ENCODE data around the gene PAF1. TPM values are rescaled to one million over a fixed set of nuclear protein-coding genes. Genes with fewer than 3 reads are reported as not detected.

The PAF1 gene
- total RNA-seq, 2 donors from 2014 or later = 31.9 to 41.6 TPM

DNA sequence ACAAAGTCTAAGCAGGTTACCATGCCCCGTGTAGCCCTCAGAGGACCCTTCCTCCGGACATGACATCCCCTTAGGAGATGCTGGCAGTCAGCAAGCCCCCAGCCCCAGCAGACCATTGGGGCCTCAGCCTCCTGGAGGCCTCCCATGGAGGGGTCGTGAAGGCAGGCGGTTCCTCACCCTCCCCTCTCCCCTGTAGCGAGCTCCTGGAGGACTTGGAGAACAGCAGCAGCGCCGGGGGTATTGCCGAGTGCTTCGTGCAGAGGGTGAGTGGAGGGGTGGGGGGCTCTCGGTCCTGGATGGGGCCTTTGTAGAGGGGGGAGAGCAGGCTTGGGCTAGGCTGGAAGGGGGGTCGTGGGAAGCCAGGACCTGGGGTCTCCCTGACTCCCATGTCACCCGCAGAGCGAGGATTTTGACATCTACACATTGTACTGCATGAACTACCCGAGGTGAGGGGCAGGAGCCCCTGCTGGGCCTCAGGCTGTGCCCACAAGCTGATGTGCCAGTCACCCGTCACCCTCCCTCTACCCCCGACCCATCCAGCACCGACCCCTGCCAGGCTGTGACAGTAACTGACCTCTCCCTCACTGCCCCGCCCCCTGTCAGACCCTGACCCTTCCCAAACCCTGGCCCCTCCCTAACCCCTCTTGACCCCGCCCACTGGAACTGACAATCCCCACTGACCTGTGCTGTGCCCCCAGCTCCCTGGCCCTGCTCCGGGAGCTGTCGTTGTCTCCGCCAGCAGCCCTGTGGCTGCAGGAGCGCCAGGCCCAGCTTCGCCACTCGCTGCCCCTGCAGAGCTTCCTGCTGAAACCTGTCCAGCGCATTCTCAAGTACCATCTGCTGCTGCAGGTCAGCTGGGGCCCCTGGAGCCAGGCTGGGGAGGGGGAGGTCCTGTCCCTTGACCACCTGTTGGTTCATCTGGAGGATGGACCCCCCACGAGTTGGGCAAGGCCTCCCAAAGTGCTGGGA, 25.5 kb upstream of the PAF1 start:
- DNase-seq = no peak
- Histone ChIP-seq H3K36me3 (no peaks in the 10 kb centered on the region), H3K27ac (no peak overlapping the region), H3K27me3 (peaks cover 15% of the 10 kb centered on the region), H3K4me3 (no peak overlapping the region), H3K9me3 (no peaks in the 10 kb centered on the region), H3K4me1 (peaks cover 2% of the 10 kb centered on the region), H3K9ac (ENCODE audit: low read depth in 2 of 2, low read length in 2 of 2) (no peak overlapping the region)
- intact Hi-C loops (cut with DNase I) = no loop called here
- TF ChIP-seq, protein P1, sequence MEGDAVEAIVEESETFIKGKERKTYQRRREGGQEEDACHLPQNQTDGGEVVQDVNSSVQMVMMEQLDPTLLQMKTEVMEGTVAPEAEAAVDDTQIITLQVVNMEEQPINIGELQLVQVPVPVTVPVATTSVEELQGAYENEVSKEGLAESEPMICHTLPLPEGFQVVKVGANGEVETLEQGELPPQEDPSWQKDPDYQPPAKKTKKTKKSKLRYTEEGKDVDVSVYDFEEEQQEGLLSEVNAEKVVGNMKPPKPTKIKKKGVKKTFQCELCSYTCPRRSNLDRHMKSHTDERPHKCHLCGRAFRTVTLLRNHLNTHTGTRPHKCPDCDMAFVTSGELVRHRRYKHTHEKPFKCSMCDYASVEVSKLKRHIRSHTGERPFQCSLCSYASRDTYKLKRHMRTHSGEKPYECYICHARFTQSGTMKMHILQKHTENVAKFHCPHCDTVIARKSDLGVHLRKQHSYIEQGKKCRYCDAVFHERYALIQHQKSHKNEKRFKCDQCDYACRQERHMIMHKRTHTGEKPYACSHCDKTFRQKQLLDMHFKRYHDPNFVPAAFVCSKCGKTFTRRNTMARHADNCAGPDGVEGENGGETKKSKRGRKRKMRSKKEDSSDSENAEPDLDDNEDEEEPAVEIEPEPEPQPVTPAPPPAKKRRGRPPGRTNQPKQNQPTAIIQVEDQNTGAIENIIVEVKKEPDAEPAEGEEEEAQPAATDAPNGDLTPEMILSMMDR (IDR thresholded peaks at IDR 0.05) = no peak

DNA sequence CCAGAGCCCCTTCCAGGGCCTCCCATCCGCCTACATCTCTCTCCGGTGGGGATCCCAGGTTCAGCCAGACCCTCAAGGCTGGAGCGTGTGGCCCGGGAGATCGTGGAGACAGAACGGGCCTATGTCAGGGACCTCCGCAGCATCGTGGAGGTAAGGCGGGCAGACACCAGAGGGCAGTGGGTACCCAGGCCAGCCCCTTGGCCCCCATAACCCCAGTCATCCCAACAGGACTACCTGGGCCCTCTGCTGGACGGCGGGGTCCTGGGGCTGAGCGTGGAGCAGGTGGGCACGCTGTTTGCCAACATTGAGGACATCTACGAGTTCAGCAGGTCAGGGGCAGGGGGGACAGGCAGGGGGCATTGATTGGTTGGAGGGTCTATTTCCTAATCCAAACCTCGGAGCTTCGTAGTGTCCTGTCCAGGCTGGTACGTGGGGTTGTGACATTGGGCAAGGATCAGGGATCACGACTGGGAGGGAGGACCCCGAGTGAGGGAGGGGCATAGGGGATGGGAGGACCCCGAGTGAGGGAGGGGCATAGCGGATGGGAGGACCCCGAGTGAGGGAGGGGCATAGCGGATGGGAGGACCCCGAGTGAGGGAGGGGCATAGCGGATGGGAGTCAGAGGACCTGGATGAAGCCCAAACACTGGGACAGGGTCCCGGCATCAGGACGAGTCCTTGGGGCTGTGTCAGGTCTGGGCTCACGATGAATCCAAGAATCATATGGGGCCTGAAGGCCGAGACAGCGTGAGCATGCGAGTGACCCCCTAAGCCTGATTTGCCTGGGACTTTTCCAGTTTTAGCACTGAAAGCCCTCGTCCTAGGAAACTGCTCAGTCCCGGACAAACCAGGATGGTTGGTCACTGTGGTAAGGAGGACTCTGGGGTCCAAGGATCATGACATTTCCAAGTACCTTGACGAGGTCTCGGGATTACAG, 24.5 kb upstream of the PAF1 start:
- intact Hi-C loops (cut with DNase I) = no loop called here
- H3K36me3 ChIP-seq = no peaks in the 10 kb centered on the region
- no peaks in the 10 kb centered on the region for H3K9me3 ChIP-seq
- no peak overlapping the region for H3K27ac ChIP-seq
- DNase-seq = peak; percentile 20
- TF ChIP-seq, protein P1 (IDR thresholded peaks at IDR 0.05) = no peak
- H3K9ac ChIP-seq (ENCODE audit: low read depth in 2 of 2, low read length in 2 of 2) = peak overlapping the region; percentile 31 to 38
- H3K27me3 ChIP-seq = peaks cover 15% of the 10 kb centered on the region
- no peak overlapping the region for H3K4me3 ChIP-seq
- peaks cover 13% of the 10 kb centered on the region for H3K4me1 ChIP-seq

DNA sequence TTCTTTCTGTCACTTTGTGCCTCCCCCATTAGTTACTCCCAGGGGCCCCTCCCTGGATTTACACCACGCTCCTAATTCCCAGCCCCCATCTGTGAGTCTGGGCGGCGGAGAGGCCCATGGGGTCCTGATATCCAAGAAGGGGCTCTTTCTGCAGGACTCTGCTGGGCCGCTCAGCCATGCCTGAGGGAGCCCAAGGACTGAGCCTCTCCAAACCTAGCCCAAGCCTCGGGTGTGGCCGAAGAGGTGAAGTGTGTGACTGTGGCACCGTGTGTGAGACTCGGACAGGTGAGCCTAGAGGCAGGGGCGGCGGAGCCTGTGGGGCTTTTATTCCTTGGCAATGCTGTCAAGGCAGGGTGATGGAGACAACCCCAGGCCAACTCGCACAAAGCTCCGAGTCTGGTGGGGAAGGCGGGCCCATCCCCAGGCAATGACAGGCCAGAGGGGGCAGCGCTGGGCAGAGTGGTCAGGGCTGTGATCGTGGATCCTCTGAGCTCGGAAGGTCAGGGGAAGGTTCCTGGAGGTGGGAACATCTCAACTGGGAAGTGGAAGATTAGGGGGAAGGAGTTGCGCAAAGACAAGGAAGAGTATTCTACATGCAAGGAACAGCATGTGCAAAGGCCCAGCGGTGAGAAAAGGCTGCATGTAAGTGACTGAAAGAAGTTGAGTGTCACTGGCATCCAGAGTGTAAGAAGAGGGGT, 23.2 kb upstream of the PAF1 start:
- peak; percentile 43 for DNase-seq
- TF ChIP-seq, protein P1 (IDR thresholded peaks at IDR 0.05) = no peak
- H3K4me1 ChIP-seq = peaks cover 13% of the 10 kb centered on the region
- H3K27me3 ChIP-seq = peaks cover 15% of the 10 kb centered on the region
- peak overlapping the region; percentile 89 for H3K27ac ChIP-seq
- H3K36me3 ChIP-seq = no peaks in the 10 kb centered on the region
- H3K4me3 ChIP-seq = peak overlapping the region; percentile 59
- intact Hi-C loops (cut with DNase I) = no loop called here
- peak overlapping the region; percentile 58 to 67 for H3K9ac ChIP-seq (ENCODE audit: low read depth in 2 of 2, low read length in 2 of 2)
- no peaks in the 10 kb centered on the region for H3K9me3 ChIP-seq

DNA sequence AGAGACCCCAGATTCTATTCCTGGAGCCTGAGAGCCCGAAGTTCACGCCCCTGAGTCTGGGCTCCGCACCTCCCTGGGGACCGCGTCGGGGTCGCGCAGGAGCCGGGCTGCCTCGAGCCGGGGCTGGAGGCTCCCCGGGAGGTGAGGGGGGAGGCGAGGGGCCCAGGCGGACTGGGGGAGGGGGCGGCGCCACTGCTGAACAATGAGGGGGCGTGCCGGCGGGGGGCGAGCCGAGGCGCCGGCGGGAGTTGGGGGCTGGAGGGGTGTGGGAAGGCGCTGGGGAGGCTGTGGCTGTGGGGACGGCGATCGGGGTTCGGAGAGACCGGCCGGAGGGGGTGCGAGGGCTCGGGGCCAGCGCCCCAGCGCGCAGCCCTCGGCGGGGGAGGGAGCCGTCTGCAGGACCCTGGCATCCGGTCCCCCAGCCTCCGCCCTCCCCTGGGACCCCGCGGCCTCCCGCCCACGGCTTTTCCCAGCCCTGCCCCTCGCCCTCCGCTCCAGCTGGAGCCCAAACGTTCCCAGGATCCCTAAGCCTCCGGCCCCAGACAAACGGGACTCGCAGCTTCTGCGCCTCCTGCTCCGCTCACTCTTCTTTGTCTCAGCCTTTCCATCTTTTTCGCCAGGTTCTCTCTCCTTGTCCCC, 22.5 kb upstream of the PAF1 start:
- H3K4me1 ChIP-seq = peaks cover 13% of the 10 kb centered on the region

More for the DNA sequence above, 22.5 kb upstream of the PAF1 start:
- TF ChIP-seq, protein P1 (IDR thresholded peaks at IDR 0.05) = no peak
- peak; percentile 56 for DNase-seq
- Histone ChIP-seq H3K9ac (ENCODE audit: low read depth in 2 of 2, low read length in 2 of 2) (peak overlapping the region; percentile 67 to 81), H3K27ac (peak overlapping the region; percentile 89), H3K36me3 (peaks cover under 1% of the 10 kb centered on the region), H3K9me3 (no peaks in the 10 kb centered on the region), H3K4me3 (peak overlapping the region; percentile 59), H3K27me3 (peaks cover 15% of the 10 kb centered on the region)
- intact Hi-C loops (cut with DNase I) = no loop called here
